Endothelial cell of umbilical vein (primary cell): Measurements from ENCODE around the gene ASNSD1. TPM values are rescaled to one million over a fixed set of nuclear protein-coding genes. Genes with fewer than 3 reads are reported as not detected.

Experiments
- BruUV-seq: library from RNA; stranded (reverse); fragments of 400-500 nt; replicated peaks from 2 replicates; lab custom pipeline; 2021; lab: Mats Ljungman, UMichigan
- CTCF ChIA-PET: fragments of 300-600, 350-600 bp; sonication (Branson Sonifier 250); formaldehyde crosslinking; loops from one replicate; lab custom pipeline; 2021; ENCODE audit warnings: antibody characterized with exemption, inconsistent platforms; lab: Charles Lee
- POLR2A ChIA-PET: fragments of 300-600, 350-600 bp; sonication (Branson Sonifier 250); formaldehyde crosslinking; loops from one replicate; lab custom pipeline; 2021; ENCODE audit warnings: antibody characterized with exemption, inconsistent platforms; lab: Charles Lee
- DNase-seq: peaks from one replicate; pipeline ENCODE4 v3.0.0-alpha.2; 2011; ENCODE audit warnings: low read depth, low spot score
- FAIRE-seq: peaks from 2 replicates; lab custom pipeline; 2011; peaks lifted over from hg19 to GRCh38; lab: Jason Lieb, UNC
- H2AFZ ChIP-seq: 2 replicates; pipeline ENCODE4 v1.6.0; 2012; ENCODE audit warnings: low read depth, low read length, control low read depth, inconsistent platforms
- H3K27ac ChIP-seq: 2 replicates; pipeline ENCODE4 v1.5.1; 2011; ENCODE audit warnings: low read depth, mild to moderate bottlenecking, control low read depth, low read length, moderate library complexity; ENCODE audit not compliant: insufficient read depth
- H3K27me3 ChIP-seq, 2 experiments: 2 replicates each; pipeline versions ENCODE4 v1.6.0 to v1.6.1; 2011; ENCODE audit warnings: low read length in 2 of 2, mixed read lengths in 1 of 2; ENCODE audit not compliant: control insufficient read depth in 2 of 2, insufficient read depth in 2 of 2
- H3K36me3 ChIP-seq, 2 experiments: 2 replicates in 1 of 2; 3 replicates in 1 of 2; pipeline ENCODE4 v1.5.1; 2011; ENCODE audit warnings: low read length in 2 of 2, mild to moderate bottlenecking in 1 of 2, moderate library complexity in 1 of 2; ENCODE audit not compliant: control insufficient read depth in 2 of 2, insufficient read depth in 2 of 2; ENCODE audit errors: extremely low read depth in 1 of 2
- H3K4me1 ChIP-seq: 3 replicates; pipeline ENCODE4 v1.5.1; 2011; ENCODE audit warnings: mild to moderate bottlenecking, low read length; ENCODE audit not compliant: control insufficient read depth, insufficient read depth; ENCODE audit errors: extremely low read depth
- H3K4me2 ChIP-seq: 2 replicates; pipeline ENCODE4 v1.6.1; 2011; ENCODE audit warnings: low read length, control low read depth, mixed read lengths; ENCODE audit not compliant: insufficient read depth
- H3K4me3 ChIP-seq, 3 experiments: fragments of 200-600 bp in 1 of 3; sonication (generic), shearing (Covaris generic) in 1 of 3; replicated peaks in 1 of 3; 2 replicates each; pipeline ENCODE4 v1.5.1; 2011 to 2016; ENCODE audit warnings: control low read depth in 3 of 3, low read length in 3 of 3, mild to moderate bottlenecking in 2 of 3, inconsistent platforms in 1 of 3, low read depth in 1 of 3, moderate library complexity in 1 of 3; ENCODE audit not compliant: insufficient read depth in 1 of 3
- H3K79me2 ChIP-seq: 2 replicates; pipeline ENCODE4 v1.6.0; 2012; ENCODE audit warnings: low read length, inconsistent platforms; ENCODE audit not compliant: control insufficient read depth, insufficient read depth
- H3K9ac ChIP-seq: replicated peaks from 2 replicates; pipeline ENCODE3; 2011; ENCODE audit warnings: low read length, control low read depth; ENCODE audit not compliant: insufficient read depth; ENCODE audit errors: extremely low read depth
- H3K9me1 ChIP-seq: replicated peaks from 3 replicates; pipeline ENCODE4 v1.6.0; 2011; ENCODE audit warnings: mild to moderate bottlenecking, low read length; ENCODE audit not compliant: control insufficient read depth, insufficient read depth; ENCODE audit errors: extremely low read depth
- H3K9me3 ChIP-seq: replicated peaks from 2 replicates; pipeline ENCODE4 v1.5.1; 2012; ENCODE audit warnings: low read length, inconsistent platforms; ENCODE audit not compliant: control insufficient read depth, insufficient read depth
- H4K20me1 ChIP-seq: replicated peaks from 2 replicates; pipeline ENCODE3; 2011; ENCODE audit warnings: mild to moderate bottlenecking, low read length; ENCODE audit not compliant: control insufficient read depth, insufficient read depth; ENCODE audit errors: extremely low read depth
- CTCF ChIP-seq, 2 donors: IDR thresholded peaks; 1 replicate in 1 of 2; 2 replicates in 1 of 2; pipeline ENCODE4 v1.5.1; 2011; ENCODE audit warnings: low read length in 2 of 2, mild to moderate bottlenecking in 2 of 2, moderate library complexity in 2 of 2, control low read depth in 1 of 2, inconsistent platforms in 1 of 2, low read depth in 1 of 2; ENCODE audit not compliant: insufficient read depth in 1 of 2; ENCODE audit errors: extremely low read depth in 1 of 2
- EZH2 ChIP-seq: IDR thresholded peaks from 2 replicates; pipeline ENCODE4 v1.6.1; 2012; ENCODE audit warnings: borderline replicate concordance, low read depth, mild to moderate bottlenecking, moderate library complexity, low read length, inconsistent platforms; ENCODE audit not compliant: severe bottlenecking
- FOS ChIP-seq: IDR thresholded peaks from 2 replicates; pipeline ENCODE4 v1.6.1; 2011; ENCODE audit warnings: mild to moderate bottlenecking, low read length, moderate library complexity, borderline replicate concordance; ENCODE audit not compliant: insufficient read depth
- MYC ChIP-seq: IDR thresholded peaks from one replicate; pipeline ENCODE4 v1.6.1; 2011; ENCODE audit warnings: mild to moderate bottlenecking, low read depth, low read length
- POLR2A ChIP-seq: IDR thresholded peaks from 2 replicates; pipeline ENCODE4 v1.6.1; 2012; ENCODE audit warnings: low read depth, mild to moderate bottlenecking, control low read depth, low read length
- POLR2AphosphoS5 ChIP-seq: IDR thresholded peaks from 2 replicates; pipeline ENCODE4 v1.6.1; 2012; ENCODE audit warnings: low read depth, mild to moderate bottlenecking, control low read depth, low read length, moderate library complexity; ENCODE audit not compliant: insufficient read depth
- dilution Hi-C: fragments of 300-500 bp; cut with MboI; formaldehyde crosslinking; loops from one replicate; pipeline ENCODE4 v1.15.0; 2019; ENCODE audit warnings: low sequenced_read_pairs; ENCODE audit not compliant: extremely low pct_ligation_motif_present
- intact Hi-C: fragments of 100-400 bp; cut with micrococcal nuclease; formaldehyde crosslinking; loops from one replicate; pipeline ENCODE4 v1.10.0; 2022
- polyA plus RNA-seq, 4 experiments: library from polyadenylated mRNA; depleted of rRNA in 3 of 4; stranded (reverse) in 3 of 4; unstranded in 1 of 4; fragments of >200 nt; gene quantifications; 2 replicates each; pipeline versions ENCODE4 v1.2.1 to v1.2.3, GENCODE V29; 2011 to 2012; ENCODE audit warnings: missing spikeins in 1 of 4
- total RNA-seq: library from RNA; stranded (reverse); gene quantifications from 2 replicates; pipeline ENCODE4 v1.2.3, GENCODE V29; 2021

The ASNSD1 gene
- total and polyA plus RNA-seq, 2 donors (not counting 3 experiments of a cell fraction or from before 2014, with no cell fraction given) = 15.8 to 39.5 TPM

- no peak overlapping the region for H3K9ac ChIP-seq
- no peaks in the 10 kb centered on the region for H3K9me3 ChIP-seq
- H3K27ac ChIP-seq = no peak overlapping the region
- no peak overlapping the region for H3K4me3 ChIP-seq
- POLR2A ChIA-PET = no interaction called here
- no peaks in the 10 kb centered on the region for H3K36me3 ChIP-seq
- H3K79me2 ChIP-seq = no peaks in the 10 kb centered on the region
- no peaks in the 10 kb centered on the region for H3K27me3 ChIP-seq
- DNase-seq (no peak), FAIRE-seq (no peak)
- dilution Hi-C loops (no loop called here), intact Hi-C loops (no loop called here)
- TF ChIP-seq EZH2 = no peak
- TF ChIP-seq POLR2A = no peak
- no TSS peak for BruUV-seq
- H3K4me1 ChIP-seq = no peaks in the 10 kb centered on the region
- no peak overlapping the region for H2AFZ ChIP-seq
- H4K20me1 ChIP-seq = no peaks in the 10 kb centered on the region
- CTCF ChIA-PET = interaction anchor here (2.9 kb wide), 1 partner anchor 40 kb away, joined by 14 read pairs; the partner anchor contains the start of gene ASNSD1
- no peak overlapping the region for H3K4me2 ChIP-seq
- no peaks in the 10 kb centered on the region for H3K9me1 ChIP-seq
Observed at GRCh38 chr2:189700681-189701080, 39.4 kb downstream of the ASNSD1 start.

GRCh38 chr2:189702071-189702470, 40.8 kb downstream of the ASNSD1 start:
- FAIRE-seq (no peak), DNase-seq (peak; percentile 17)
- Histone ChIP-seq H3K27me3 (no peaks in the 10 kb centered on the region), H3K4me1 (no peaks in the 10 kb centered on the region), H3K4me3 (no peak overlapping the region), H3K9ac (no peak overlapping the region), H2AFZ (no peak overlapping the region), H3K4me2 (no peak overlapping the region), H3K9me3 (no peaks in the 10 kb centered on the region), H3K36me3 (no peaks in the 10 kb centered on the region), H3K79me2 (no peaks in the 10 kb centered on the region), H4K20me1 (no peaks in the 10 kb centered on the region), H3K27ac (no peak overlapping the region), H3K9me1 (no peaks in the 10 kb centered on the region)
- TF ChIP-seq MYC (no peak), FOS (no peak), EZH2 (no peak), POLR2A (no peak), POLR2AphosphoS5 (no peak), CTCF (IDR thresholded peaks at IDR 0.05; ENCODE audit: extremely low read depth in 1 of 2, insufficient read depth in 1 of 2, low read depth in 1 of 2, low read length in 2 of 2) (no peak)
- POLR2A ChIA-PET = no interaction called here
- intact Hi-C loops (no loop called here), dilution Hi-C loops (no loop called here)
- CTCF ChIA-PET = interaction anchor here (1.6 to 2.9 kb wide), 2 partner anchors 9 to 41 kb away, joined by 8 to 14 read pairs; partner anchors contain the start of gene ASNSD1
- BruUV-seq = no TSS peak
